GM19099 (cell line): Measurements from ENCODE around the gene ZNRD2.
A peak's percentile ranks its signal among the peaks of the same experiment; 100 is the strongest.

Experiments
- POLR2A ChIP-seq: IDR thresholded peaks from 3 replicates; pipeline ENCODE4 v1.6.1; 2011; ENCODE audit warnings: low read depth; ENCODE audit not compliant: insufficient read length; ENCODE audit errors: extremely low read depth

ZNRD2 gene

GRCh38 chr11:65599216-65599954 is 29.1 kb downstream of the ZNRD2 start:
- no peak for TF ChIP-seq POLR2A

- no peak for TF ChIP-seq POLR2A
These were observed 29.6 kb downstream of the ZNRD2 start for GRCh38 chr11:65599955-65600246.

- no peak for TF ChIP-seq POLR2A
These were observed 34.0 kb downstream of the ZNRD2 start for GRCh38 chr11:65604258-65604657.

- TF ChIP-seq POLR2A: no peak
These were observed 36.8 kb downstream of the ZNRD2 start for GRCh38 chr11:65606876-65607613.

- no peak for TF ChIP-seq POLR2A
These were observed 37.5 kb downstream of the ZNRD2 start for GRCh38 chr11:65607614-65608426.

GRCh38 chr11:65609229-65609628 is 39.0 kb downstream of the ZNRD2 start:
- TF ChIP-seq POLR2A: no peak

GRCh38 chr11:65609665-65610064 is 39.4 kb downstream of the ZNRD2 start:
- no peak for TF ChIP-seq POLR2A

- no peak for TF ChIP-seq POLR2A
These were observed 40.1 kb downstream of the ZNRD2 start for GRCh38 chr11:65610404-65610803.

- TF ChIP-seq POLR2A: no peak
These were observed 40.9 kb downstream of the ZNRD2 start for GRCh38 chr11:65611028-65611757.

- TF ChIP-seq POLR2A: no peak
These were observed 41.7 kb downstream of the ZNRD2 start for GRCh38 chr11:65611758-65612603.

- TF ChIP-seq POLR2A: no peak
These were observed 42.4 kb downstream of the ZNRD2 start for GRCh38 chr11:65612691-65613090.

- TF ChIP-seq POLR2A: no peak
These were observed 43.0 kb downstream of the ZNRD2 start for GRCh38 chr11:65613091-65613928.

- TF ChIP-seq POLR2A: peak; percentile 63
These were observed 45.1 kb downstream of the ZNRD2 start, which contains the start of gene PCNX3 for GRCh38 chr11:65615229-65615949. Gene PCNX3 (plus strand): TSS chr11:65615776. CDS start chr11:65616312, 536 bp downstream.

GRCh38 chr11:65615950-65616574 is 45.8 kb downstream of the ZNRD2 start:
- no peak for TF ChIP-seq POLR2A
